HG03060 (cell line): ENCODE measurements around the gene ALOXE3.

Source experiments
- ATAC-seq: cut with Tn5 transposase; IDR thresholded peaks from one replicate; pipeline ENCODE4 v1.9.1; 2021; ENCODE audit warnings: low read depth, moderate number of reproducible peaks; ENCODE audit not compliant: unreplicated experiment

Gene ALOXE3

DNA sequence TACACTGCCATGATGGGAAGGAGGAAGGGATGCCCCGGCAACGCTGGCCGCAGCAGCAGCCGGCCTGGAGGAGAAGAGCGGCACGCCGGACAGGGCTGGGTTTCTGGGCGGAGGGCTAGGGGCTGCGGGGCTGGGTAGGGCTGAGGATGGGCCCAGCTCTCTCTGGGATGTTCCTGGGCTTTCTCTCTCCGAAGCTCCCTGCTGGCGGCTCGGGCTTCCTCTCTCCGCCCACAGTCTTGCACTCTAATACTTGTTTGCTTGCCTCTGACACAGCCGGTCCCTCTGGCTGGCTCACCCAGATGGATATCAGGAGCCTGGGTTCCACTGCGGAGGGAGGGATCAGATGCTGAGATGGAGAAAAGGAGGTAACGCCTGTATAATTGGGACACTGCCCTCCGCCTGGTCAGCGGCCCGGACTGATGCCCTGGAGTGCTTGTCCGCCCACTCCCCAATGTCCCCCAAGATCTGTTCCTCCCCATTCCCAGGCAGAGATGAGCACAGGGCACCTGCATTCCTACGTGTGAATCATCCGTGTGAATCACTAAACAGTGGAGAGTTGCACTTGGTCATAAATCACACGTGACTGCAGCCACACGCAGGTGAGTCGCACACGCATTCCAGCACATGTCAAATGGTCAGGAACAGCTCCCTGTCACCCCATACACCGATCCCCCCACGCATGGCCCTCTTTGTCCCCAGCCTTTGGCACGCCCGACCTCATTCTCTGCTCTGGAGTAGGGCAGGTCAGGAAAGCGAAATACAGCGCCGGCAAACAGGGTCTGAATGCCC is at the start of gene ALOXE3:
Gene ALOXE3, minus strand, starts transcription at position 535 of the 789 bp plus-strand sequence. Its CDS starts 524 bp downstream, at position 11.
- ATAC-seq: no peak

DNA sequence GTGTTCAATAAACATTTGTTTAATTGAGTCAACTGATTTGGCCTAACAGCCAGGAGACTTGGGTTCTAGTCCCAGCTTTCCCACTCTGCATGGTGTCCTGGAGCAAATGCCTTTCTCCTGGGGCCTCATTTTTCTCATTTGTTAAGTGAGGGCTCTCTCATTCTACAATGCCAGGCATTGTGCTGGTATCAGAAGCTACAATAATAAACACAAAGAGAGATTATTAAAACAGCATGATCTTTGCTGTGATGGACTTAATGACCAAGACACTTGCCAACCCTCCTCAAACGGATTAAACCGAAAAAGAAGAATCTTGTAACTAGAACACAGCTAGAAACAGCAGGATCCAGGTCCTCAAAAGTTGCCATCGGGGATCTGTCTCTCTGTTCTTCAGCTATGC is 49.2 kb upstream of the ALOXE3 start:
- no peak for ATAC-seq

DNA sequence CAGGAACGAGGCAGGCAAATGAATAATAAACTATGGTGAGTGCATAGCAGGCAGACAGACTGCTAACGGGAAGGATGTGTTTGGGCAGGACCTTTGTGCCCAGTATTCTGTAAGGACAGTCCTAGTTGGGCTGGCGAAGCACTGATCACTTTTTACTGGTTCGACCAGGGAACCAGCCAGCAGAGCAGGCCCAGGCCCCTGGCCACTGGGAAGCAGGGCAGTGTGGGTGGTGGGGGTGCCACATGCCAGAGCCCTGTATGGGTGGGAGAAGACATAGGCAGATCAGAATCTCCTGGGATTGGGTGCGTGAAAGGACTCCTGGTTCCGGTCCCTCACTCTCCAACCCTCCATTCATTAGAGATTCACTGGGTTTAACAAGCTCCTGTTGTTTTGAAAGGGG is 48.4 kb upstream of the ALOXE3 start:
- ATAC-seq: no peak

DNA sequence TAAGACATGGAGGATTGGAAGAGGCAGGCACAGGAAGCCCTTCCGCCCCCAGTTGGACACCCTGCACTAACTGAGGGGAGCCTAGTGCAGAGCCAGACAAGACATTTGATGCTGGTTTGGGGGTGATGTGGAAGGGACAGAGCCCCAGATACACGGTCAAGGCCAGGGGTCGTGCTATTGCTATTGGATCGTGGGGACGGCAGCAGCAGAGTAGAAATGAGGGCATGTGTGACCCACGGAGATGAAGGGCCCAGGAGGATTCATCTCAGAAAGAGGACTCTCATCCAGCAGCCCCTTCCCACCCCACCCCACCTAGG is 46.5 kb upstream of the ALOXE3 start:
- no peak for ATAC-seq

DNA sequence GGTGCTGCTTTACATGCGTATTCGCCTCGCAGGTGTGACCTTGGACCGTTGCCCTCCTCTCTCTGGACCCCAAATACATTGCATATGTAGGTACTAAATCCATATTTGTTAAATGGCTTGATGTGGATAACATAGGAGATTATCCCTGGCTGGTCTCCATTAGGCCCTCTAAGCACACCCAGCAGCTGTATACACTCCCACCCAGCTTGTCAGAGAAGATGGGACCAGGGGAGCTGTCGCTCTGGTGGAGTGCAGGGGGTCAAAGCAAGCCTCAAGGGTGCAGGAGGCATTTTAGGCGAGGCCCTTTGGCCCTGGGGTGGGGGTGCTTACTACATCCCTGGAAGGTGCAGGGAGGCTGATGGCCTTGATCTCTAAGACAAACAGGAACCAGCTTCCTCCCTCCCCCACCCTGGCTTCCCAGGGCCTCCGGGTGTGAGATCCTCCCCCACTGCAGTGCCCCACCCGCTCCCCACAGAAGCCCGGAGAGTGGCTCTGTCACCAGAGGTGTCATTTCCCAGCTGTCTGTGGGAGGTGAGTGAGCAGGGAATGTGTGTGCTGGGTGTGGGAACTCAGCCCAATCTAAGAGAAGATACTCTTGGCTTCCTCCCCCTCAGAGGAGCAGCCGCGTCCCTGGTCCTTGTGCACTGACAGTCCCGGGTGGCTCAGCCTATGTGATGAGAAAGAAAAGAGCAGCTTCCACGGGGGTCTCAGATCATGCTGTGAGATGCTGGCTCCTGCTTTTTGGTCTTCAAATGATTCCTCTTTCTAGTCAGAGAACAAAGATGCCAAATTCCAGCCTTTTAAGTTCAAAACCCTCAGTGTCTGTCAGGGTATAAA is 45.9 kb upstream of the ALOXE3 start:
- no peak for ATAC-seq

DNA sequence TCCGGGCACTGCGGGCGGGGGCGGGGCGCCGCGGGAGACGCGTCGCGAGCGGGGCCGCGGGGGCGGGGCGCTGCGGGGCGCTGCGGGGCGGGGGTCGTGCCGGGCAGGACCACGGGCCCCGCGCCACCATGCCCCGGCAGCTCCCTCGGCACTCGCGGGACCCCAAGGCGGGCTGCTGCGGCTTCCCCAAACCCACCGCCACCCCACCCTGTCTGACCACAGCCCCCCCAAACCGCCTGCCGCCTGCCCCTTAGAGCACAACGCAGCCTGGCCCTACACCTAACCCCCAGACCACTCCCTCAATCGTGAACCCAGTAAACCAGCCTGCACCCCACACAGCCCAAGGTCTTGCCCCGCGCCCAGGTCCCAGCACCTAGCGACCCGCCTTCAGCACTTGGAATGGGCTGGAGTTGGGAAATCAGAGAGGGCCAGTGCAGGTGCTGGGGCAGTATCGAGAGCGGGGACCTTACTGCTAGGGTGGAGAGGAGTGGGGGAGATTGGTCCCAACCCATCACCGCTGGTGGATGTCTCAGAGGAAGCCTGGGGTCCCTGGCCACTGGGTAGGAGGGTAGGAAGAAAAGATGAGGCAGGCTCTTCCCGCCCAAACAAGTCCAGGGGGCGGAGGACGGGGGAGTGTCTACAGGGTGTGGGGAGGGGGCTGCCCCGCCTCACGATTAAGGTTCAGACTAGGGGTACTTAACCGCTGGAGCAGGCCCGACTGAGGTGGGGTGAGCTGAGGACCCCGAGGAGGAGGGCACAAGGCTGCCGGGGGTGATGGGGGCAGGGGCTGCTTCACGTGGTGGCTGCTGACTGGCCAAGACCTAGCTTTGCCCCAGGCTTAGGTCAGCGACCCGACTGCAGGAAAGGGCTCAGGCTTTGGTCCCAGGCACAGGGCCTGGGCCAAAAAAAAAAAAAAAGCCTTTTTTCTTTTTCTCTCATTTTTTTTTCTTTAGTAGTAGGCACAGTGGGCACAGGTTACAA is 45.0 kb upstream of the ALOXE3 start:
- ATAC-seq: no peak

DNA sequence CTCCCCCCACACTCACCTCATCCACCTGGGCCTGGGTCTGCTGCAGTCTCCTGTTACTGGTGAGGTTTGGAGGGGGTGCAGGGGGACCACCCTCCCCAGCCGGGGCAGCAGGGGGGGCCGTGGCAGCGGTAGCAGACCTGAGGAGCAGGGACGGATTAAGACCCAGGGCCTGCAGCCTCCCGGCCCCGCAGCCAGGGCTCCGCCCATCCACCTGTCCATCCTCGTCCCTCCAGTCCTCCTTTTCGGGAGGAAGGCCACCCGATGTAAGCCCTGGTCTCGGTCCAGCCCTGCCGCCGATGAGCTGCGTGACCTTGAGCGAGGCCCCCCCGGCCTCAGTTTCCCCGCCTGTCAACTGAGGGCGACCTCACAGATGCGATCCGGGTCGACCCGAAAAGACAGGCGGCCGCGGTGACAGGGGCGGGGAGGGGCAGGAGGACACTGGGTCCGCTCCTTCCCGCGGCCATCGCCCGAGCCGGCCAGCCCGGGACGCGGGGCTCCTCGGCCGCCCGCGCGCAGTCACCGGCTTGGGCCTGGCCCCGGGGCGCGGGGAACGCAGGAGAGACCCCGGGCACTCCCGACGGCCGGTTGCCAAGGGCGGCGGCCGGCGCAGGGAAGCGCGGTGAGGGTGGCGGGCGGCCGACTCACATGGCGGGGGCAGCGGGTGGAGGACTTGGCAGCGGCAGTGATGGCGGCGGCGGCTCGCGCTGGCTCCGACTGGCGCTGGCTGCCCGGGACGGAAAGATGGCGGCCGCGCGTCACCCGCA is 44.1 kb upstream of the ALOXE3 start, which contains the start of gene VAMP2:
Gene VAMP2, minus strand, starts transcription at position 716 of the 764 bp plus-strand sequence. Its CDS starts 69 bp downstream, at position 647.
- no peak for ATAC-seq

DNA sequence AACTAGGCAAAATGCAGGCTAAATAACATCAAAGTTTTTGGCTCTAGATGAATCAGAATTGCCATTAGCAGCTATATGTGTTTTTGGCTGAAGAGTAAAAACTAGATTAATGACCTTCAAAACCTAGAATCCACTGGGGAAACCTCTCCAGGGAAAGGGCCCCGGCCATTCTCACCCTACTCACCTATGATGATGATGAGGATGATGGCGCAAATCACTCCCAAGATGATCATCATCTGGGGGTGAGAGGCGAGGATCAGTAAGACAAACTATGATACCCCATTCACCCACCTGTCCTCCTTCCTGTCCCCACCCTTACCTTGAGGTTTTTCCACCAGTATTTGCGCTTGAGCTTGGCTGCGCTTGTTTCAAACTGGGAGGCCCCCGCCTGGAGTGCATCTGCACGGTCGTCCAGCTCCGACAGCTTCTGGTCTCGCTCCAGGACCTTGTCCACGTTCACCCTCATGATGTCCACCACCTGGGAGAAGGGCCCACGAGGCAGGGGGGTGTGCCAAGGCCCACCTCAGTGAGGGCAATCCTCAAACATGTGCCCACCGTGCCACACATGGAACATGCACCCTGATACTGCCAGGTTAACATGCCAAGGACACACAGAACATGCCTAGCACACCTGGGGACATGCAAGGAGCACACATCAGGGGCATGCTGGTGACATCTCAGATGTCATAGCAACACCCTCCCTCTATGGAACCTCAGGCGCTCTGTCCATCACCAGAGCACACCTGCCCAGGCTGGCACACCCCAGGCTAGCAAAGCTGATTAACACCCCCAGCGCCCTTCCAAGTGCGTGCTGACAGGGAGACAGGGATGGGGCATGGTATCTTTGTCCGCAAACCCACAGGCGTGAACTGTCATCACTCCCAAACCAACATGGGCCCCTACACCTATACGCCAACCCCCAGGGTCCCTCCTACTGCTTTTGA is 43.2 kb upstream of the ALOXE3 start:
- ATAC-seq: no peak

DNA sequence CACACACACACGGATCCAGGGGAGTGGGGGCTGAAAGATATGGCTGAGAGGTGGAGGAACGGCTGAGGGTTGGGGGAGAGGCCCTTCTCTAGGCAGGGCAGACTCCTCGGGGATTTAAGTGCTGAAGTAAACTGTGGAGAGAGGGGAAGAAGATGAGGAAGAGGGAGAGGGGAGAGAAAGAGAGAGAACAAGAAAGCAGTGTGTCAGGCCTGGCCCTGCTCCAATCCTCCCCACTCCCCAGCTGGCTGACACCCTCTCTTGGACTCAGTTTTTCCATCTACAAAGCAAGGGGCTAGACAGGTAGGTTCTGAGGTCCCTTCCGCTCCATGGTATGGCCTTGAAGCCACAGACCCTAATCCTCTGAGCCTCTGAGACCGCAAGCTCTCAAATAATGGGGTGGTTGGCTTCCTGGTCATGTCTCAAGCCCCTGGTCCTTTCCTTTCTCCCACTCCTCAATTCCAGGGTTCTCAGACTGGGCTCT is 42.5 kb upstream of the ALOXE3 start:
- ATAC-seq: no peak

DNA sequence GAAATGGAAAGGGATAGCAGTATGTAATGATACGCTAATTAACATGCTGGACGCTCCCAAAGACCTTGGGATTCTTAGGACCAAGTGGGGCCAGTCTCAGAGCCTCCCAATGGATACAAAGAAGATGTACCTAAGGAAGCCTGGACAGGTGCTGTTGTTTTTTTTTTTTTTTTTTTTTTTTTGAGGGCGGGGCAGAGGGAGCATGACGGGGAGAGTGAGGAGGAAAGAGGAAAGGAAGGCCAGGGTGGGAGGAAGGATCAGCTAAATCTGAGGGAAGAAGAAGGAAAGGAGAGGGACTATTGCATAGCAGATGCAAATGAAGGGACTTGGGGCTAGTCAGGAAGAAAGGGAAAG is 41.9 kb upstream of the ALOXE3 start:
- no peak for ATAC-seq

DNA sequence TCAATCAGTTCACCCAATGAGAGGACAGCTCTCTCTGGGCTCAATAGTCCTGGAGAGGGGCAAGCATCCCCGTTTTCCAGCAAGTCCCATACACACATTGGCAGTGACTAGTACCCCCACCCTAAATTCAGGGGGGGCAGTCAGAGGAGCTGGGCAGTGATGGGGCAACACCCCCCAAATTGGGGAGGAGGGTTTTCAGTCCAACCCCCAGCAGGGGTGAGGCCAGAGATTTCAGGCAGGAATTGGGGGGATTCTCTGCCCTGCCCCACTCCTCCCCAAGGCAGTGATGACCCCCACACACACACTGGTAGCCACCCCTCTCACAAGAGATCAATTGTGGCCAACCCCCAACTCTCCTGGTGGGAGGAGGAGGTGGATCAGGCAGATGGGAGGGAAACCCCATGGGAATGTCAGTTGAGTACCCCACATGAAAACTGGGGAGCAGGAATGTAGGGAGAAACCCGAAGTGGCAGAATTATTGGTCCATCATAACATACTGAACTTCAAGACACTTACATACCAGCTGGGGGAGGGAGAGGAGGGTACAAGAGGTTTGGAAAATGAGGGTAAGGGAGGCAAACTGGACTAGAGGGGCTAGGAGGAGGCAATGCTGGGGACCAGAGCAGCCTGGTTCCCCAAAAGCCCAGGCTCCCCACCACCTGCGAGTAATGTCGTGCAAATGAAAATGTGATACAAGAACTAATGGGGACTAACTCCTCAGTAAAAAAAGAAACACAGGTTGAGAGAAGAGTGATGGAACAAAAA is 41.3 kb upstream of the ALOXE3 start:
- ATAC-seq: no peak

DNA sequence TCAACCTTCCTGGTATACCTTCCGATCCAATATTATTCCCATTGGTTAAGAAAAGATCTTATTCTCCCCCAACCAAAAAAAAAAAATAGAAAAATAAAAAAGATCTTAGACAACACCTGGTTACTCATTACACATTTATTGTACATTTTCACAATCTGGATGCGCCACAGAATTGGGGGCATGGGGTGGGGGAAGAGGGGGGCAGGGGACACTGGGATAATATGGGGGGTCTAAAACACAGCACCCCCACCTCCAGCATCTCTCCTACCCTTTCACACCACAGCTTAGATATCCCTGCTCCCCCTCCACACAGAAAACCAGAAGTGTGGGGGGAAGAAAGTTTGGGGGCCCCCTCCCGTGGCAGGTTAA is 40.7 kb upstream of the ALOXE3 start:
- ATAC-seq: no peak

DNA sequence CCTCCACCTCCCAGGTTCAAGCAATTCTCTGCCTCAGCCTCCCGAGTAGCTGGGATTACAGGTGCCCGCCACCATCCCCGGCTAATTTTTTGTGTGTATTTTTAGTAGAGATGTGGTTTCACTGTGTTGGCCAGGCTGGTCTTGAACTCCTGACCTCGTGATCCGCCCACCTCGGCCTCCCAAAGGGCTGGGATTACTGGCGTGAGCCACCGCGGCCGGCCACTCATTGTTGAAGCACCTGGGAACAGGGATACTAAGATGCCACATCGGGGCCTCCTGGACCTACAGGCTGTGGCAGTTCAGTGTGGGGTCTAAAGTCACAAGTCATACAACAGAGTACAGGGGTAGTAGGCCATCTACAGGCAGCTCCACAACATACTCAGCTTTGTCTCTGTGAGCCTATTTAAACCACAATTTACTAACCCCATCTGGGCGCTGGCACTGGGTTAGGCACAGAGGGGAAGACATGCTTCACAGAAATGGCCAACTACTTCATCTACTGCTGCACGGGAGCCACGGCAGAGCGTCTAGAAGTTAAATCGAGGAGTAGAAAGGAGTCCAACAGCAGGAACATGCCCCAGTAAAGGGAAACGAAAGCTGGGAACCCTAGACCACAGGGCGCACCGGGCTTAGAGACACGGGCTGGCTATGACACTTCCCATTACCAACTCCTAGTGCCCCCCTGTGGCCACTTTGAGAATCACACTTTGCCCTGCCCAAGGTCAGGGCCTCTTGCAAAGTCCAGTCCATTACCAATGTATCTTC is 40.1 kb upstream of the ALOXE3 start:
- no peak for ATAC-seq

DNA sequence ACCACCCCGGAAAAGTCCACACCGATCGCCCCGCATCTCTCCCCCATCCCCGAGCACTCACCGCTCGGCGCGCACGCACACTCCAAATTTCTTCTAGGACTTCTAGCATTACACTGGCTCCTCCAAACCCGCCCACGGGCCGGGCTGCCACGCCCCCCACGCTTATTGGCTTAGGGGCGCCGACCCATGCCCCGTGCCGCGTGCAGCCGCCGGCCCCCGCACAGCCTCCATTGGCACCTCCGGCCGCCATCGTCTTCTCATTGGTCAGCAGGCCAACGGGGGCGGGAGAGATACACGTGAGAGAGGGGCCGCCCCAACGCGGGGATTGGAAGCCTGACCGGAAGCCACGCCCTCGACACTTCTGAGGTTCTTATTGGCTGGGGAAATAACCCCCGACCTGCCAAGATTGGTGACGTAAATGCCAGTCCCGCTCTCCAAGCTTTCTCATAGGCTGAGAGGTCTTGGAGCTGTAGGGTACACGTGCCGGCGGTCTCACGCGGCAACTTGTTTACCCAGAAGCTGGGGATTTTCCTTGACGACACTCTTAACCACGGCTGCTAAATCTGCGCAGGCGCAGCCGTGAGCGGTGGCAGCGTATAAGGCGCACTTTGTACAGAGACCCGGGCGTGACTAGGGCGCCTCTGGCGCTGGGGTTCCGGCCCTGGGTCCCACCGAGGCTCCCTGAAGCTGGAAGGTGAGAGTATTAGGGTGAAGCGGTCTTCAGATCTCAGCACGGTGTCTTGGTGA is 38.1 kb upstream of the ALOXE3 start:
- peak; percentile 59 for ATAC-seq

DNA sequence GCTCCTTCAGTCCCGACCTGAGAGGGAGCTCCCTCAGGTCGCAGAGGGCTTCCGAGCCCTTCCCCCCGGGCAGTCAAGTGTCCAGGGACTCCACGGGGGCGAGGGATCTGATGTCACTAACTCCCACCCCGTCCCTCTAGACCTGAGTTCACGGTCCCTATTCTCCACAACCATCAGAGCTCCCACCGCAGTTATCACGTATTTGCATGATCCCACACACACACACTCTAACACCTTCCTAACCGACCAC is 37.6 kb upstream of the ALOXE3 start:
- ATAC-seq: no peak

DNA sequence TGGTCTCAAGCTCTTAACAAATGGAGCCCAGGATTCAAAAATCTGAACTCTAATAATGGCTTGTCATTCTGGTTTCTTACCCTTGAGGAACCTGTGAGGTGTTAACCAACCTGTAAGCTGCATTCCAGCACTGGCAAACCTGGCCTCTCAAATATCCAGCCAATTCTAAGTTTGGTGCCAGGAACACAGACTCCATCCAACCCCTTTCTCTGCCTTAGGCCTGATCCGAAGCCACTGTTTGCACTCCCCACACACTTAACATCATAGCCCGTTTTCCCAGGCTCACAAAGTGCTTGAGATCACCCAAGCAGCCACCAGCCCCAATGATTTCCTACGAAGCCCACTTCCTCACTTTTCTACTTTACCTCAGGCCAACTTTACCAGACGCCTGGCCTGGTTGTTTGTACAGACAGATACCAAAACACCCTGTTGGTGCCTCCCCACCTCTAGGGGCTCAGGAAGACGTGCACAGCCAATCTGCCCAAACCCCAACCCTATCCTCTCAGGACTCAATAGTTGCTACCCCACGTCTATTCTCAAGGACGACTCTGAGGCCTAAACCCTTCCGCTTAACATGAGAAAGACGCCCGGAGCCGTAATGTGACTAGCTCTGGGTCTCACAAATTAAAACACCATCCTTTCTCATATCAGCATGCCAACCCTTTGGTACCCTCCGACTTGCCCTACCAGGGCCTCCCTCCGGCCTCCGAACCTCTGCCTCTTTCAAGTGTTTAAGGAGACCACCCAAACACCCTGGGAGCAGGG is 37.1 kb upstream of the ALOXE3 start:
- no peak for ATAC-seq
